Measurements from ENCODE around the gene PSD2. TPM values are rescaled to one million over a fixed set of nuclear protein-coding genes. Genes with fewer than 3 reads are reported as not detected.

Gene PSD2
- total RNA-seq, 4 donors from 2014 or later, result 0.16 TPM; not detected in 3

- H3K4me1 ChIP-seq, result peaks cover 0 to 11% (median 8%) of the 10 kb centered on the region in 4 donors
- intact Hi-C loops (cut with DNase I; ENCODE audit: low total_unique reads) (no loop called here), in situ Hi-C loops (cut with MboI; ENCODE audit: low pct_ligation_motif_present in 1 of 4, low pct_unique_long_range_greater_than_20kb in 1 of 4, low sequenced_read_pairs in 3 of 4) (loop anchor here in 3 of 4 donors (5.0 to 25.0 kb wide), 2 partner anchors 178 to 368 kb away; no protein-coding TSS in a partner anchor)
- no peaks in the 10 kb centered on the region for H3K36me3 ChIP-seq
- 69% methylated on average over 6 of the region's 6 CpGs; no CpG with 5 or more reads in 1 of the 2 donors for WGBS, 2 donors (ENCODE audit: low coverage in 1 of 2)
- no peaks in the 10 kb centered on the region for H3K9me3 ChIP-seq
- no peak overlapping the region for H3K27ac ChIP-seq
- TF ChIP-seq POLR2A (IDR thresholded peaks at IDR 0.05), result no peak
- DNase-seq, result no peak
- H3K4me3 ChIP-seq, result no peak overlapping the region
- H3K27me3 ChIP-seq, result peaks cover 64% of the 10 kb centered on the region
These were observed 1.4 kb upstream of the PSD2 start for GRCh38 chr5:139794067-139794846.

GRCh38 chr5:139796061-139796806 is 626 bp downstream of the PSD2 start:
- Histone ChIP-seq H3K27me3 (peaks cover 82% of the 10 kb centered on the region), H3K27ac (no peak overlapping the region), H3K36me3 (no peaks in the 10 kb centered on the region), H3K4me3 (peak overlapping the region in 2 of 4 donors; percentile 35 to 47), H3K4me1 (peaks cover 0 to 11% (median 8%) of the 10 kb centered on the region in 4 donors), H3K9me3 (no peaks in the 10 kb centered on the region)
- intact Hi-C loops (cut with DNase I; ENCODE audit: low total_unique reads), result no loop called here
- in situ Hi-C loops (cut with MboI; ENCODE audit: low pct_ligation_motif_present in 1 of 4, low pct_unique_long_range_greater_than_20kb in 1 of 4, low sequenced_read_pairs in 3 of 4), result loop anchor here in 3 of 4 donors (25.0 kb wide), 1 partner anchor 366 kb away; no protein-coding TSS in a partner anchor
- no peak for TF ChIP-seq EP300 (IDR thresholded peaks at IDR 0.05; ENCODE audit: low read depth)
- TF ChIP-seq CTCF (IDR thresholded peaks at IDR 0.05), result no peak
- TF ChIP-seq POLR2AphosphoS5 (IDR thresholded peaks at IDR 0.05), result no peak
- TF ChIP-seq POLR2A (IDR thresholded peaks at IDR 0.05), result no peak
- DNase-seq, result no peak
- WGBS, 2 donors (ENCODE audit: low coverage in 1 of 2), result 12% methylated on average over 28 of the region's 47 CpGs; no CpG with 5 or more reads in 1 of the 2 donors

- Histone ChIP-seq H3K36me3 (no peaks in the 10 kb centered on the region), H3K27me3 (peaks cover 91% of the 10 kb centered on the region), H3K4me1 (peaks cover 0 to 11% (median 8%) of the 10 kb centered on the region in 4 donors), H3K27ac (no peak overlapping the region), H3K4me3 (no peak overlapping the region), H3K9me3 (no peaks in the 10 kb centered on the region)
- in situ Hi-C loops (cut with MboI; ENCODE audit: low pct_ligation_motif_present in 1 of 4, low pct_unique_long_range_greater_than_20kb in 1 of 4, low sequenced_read_pairs in 3 of 4), result loop anchor here in 3 of 4 donors (25.0 kb wide), 1 partner anchor 365 kb away; no protein-coding TSS in a partner anchor
- DNase-seq, result no peak
- intact Hi-C loops (cut with DNase I; ENCODE audit: low total_unique reads), result no loop called here
- WGBS, 2 donors (ENCODE audit: low coverage in 1 of 2), result 49% methylated on average over 3 of the region's 3 CpGs; no CpG with 5 or more reads in 1 of the 2 donors
- TF ChIP-seq EP300 (IDR thresholded peaks at IDR 0.05; ENCODE audit: low read depth) (no peak), POLR2AphosphoS5 (IDR thresholded peaks at IDR 0.05) (no peak), POLR2A (IDR thresholded peaks at IDR 0.05) (no peak), CTCF (IDR thresholded peaks at IDR 0.05) (no peak)
These were observed 1.7 kb downstream of the PSD2 start for GRCh38 chr5:139797335-139797734.

- Histone ChIP-seq H3K4me3 (no peak overlapping the region), H3K36me3 (no peaks in the 10 kb centered on the region), H3K27me3 (peaks cover 95% of the 10 kb centered on the region), H3K27ac (no peak overlapping the region), H3K4me1 (peaks cover 0 to 11% (median 8%) of the 10 kb centered on the region in 4 donors), H3K9me3 (no peaks in the 10 kb centered on the region)
- in situ Hi-C loops (cut with MboI; ENCODE audit: low pct_ligation_motif_present in 1 of 4, low pct_unique_long_range_greater_than_20kb in 1 of 4, low sequenced_read_pairs in 3 of 4), result loop anchor here in 3 of 4 donors (25.0 kb wide), 1 partner anchor 364 kb away; no protein-coding TSS in a partner anchor
- 54% methylated on average over 9 of the region's 9 CpGs; no CpG with 5 or more reads in 1 of the 2 donors for WGBS, 2 donors (ENCODE audit: low coverage in 1 of 2)
- TF ChIP-seq POLR2A (IDR thresholded peaks at IDR 0.05) (no peak), EP300 (IDR thresholded peaks at IDR 0.05; ENCODE audit: low read depth) (no peak), CTCF (IDR thresholded peaks at IDR 0.05) (no peak), POLR2AphosphoS5 (IDR thresholded peaks at IDR 0.05) (no peak)
- no peak for DNase-seq
- intact Hi-C loops (cut with DNase I; ENCODE audit: low total_unique reads), result no loop called here
These were observed 2.4 kb downstream of the PSD2 start for GRCh38 chr5:139797856-139798510.

All from transverse colon (tissue), 4 donors.